Fibroblast of the aortic adventitia (primary cell): ENCODE results near the gene GDPD5. TPM values are rescaled to one million over a fixed set of nuclear protein-coding genes. Genes with fewer than 3 reads are reported as not detected.

Source experiments
- DNase-seq: peaks from one replicate; pipeline ENCODE4 v3.0.0-alpha.2; 2010; ENCODE audit warnings: low read depth
- H3K4me3 ChIP-seq: 2 replicates; pipeline ENCODE4 v1.5.1; 2011; ENCODE audit warnings: low read depth, mild to moderate bottlenecking, control low read depth, low read length, moderate library complexity
- total RNA-seq: library from RNA; depleted of rRNA; stranded (reverse); fragments of >200 nt; gene quantifications from 2 replicates; pipeline ENCODE4 v1.2.3, GENCODE V29; 2012; ENCODE audit warnings: low replicate concordance
- TF ChIP-seq, protein P1 (sequence below): IDR thresholded peaks from 2 replicates; pipeline ENCODE4 v1.5.1; 2011; ENCODE audit warnings: mild to moderate bottlenecking, low read length, control low read depth, inconsistent platforms; ENCODE audit not compliant: insufficient read depth

Gene GDPD5
- total RNA-seq, 1 donor = 5.3 TPM

DNA sequence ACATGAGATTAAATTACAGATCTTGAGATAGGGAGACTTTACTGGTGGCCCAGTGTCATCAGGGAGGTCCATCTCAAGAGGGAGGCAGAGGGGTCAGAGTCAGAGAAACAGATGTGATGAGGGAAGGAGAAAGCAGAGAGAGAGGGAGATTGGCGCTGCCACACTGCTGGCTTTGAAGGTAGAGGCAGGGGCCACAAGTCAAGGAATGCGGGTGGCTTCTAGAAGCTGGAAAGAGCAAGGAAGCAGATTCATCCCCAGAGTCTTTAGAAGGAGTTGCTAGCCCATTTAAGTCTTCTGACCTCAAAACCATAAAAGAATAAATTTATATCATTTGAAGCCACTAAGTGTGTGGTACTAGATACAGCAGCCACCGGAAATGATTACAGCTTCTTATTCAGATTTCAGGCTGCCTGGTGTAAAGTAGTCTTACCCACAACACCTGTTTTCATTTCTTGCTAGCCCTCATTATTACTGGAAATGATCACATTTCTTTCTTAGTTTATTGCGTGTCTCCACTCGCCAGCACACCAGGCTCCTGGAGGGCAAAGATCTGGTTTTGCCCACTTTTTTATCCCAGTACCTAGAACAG is 23.7 kb upstream of the GDPD5 start:
- TF ChIP-seq, protein P1, sequence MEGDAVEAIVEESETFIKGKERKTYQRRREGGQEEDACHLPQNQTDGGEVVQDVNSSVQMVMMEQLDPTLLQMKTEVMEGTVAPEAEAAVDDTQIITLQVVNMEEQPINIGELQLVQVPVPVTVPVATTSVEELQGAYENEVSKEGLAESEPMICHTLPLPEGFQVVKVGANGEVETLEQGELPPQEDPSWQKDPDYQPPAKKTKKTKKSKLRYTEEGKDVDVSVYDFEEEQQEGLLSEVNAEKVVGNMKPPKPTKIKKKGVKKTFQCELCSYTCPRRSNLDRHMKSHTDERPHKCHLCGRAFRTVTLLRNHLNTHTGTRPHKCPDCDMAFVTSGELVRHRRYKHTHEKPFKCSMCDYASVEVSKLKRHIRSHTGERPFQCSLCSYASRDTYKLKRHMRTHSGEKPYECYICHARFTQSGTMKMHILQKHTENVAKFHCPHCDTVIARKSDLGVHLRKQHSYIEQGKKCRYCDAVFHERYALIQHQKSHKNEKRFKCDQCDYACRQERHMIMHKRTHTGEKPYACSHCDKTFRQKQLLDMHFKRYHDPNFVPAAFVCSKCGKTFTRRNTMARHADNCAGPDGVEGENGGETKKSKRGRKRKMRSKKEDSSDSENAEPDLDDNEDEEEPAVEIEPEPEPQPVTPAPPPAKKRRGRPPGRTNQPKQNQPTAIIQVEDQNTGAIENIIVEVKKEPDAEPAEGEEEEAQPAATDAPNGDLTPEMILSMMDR = no peak
- no peak for DNase-seq
- H3K4me3 ChIP-seq = no peak overlapping the region

DNA sequence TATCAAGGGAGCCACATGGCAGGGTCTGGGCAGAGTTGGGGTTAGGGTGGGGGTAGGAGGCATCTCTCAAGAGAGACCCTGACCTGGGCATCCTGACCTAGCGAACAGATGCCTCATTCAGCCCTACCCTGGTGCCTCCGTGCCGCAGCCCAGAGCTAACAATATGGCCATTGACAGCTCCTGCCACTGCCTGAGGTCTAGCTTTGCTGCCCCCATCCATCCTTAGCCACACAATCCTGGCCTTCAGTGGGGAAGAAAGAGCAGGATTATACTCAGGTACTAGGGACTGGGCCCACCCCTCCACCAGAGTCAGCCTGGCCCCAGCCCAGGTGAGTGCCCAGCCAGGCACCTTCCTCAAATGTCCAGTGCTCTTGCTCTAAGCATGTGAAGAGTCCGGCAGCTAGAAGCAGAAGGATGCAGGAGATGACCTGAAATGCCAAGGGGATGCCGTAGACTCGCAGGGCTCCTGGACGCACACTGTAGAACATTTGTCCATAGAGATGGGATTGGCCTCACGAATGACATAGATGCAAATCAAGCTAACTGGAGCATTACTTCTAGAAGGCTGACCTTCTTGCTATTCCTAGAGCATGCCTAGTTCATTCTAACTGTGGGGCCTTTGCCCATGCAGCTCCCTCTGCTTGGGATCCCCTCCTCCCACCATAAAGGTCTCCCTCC is 23.0 kb upstream of the GDPD5 start:
- no peak overlapping the region for H3K4me3 ChIP-seq
- no peak for DNase-seq
- TF ChIP-seq, protein P1 = no peak

DNA sequence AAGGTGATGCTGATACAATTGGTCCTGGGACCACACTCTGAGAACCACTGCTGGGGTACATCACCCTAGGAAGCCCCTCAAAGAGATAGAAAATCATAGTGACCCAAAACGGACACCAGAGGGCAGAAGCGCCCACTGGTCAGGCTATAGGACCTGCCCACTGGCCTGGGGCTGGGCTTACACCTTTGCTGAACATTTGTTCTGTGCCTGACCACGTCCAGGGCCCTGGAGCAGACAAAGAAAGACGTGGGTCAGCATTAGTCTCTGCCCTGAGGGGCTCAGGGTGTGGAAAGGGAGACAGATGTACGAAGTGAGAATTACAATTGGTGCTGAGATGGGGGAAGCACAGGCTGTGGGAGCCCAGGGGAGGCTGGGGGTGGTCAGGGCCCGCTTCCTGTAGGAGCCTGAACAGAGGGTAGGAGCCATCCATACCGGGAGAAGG is 21.9 kb upstream of the GDPD5 start:
- TF ChIP-seq, protein P1 = peak; percentile 80
- DNase-seq = peak; percentile 77
- H3K4me3 ChIP-seq = no peak overlapping the region

DNA sequence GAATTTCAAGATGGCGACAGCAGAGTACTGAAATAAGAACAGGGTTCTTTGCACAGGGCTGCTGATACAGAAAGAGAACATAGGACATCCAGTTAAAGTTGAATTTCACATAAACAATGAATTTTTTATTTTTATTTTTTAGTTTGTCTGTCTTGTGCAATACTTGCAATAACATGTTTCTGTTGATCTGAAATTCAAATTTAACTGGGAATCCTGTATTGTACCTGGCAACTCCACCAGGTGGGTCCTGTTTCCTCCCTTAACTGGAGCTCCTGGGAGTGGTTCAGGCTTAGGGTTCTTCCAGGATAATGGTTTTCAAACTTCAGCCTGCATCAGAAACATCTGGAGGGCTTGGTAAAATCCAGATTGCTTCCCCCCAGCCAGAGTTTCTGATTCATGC is 21.4 kb upstream of the GDPD5 start:
- TF ChIP-seq, protein P1 = no peak
- no peak for DNase-seq
- no peak overlapping the region for H3K4me3 ChIP-seq

DNA sequence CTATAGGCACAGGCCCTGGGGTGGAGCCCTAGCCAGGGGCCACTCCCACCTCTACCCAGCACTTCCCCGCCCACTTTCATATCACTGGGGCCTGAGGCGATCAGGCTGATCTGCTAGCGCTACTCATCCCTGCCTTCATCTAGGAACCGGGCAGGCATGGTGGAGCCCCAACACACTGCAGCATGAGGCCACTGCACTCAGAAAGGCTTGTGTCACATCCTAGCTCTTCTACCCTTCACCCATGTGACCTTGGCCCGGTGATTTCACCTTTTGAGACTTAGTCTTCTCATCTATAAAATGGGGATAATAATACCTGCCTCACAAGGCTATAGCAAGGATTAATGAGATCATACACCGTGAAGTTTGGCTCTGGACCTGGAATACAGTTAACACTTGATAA is 18.1 kb upstream of the GDPD5 start:
- no peak overlapping the region for H3K4me3 ChIP-seq
- TF ChIP-seq, protein P1 = no peak
- DNase-seq = no peak

DNA sequence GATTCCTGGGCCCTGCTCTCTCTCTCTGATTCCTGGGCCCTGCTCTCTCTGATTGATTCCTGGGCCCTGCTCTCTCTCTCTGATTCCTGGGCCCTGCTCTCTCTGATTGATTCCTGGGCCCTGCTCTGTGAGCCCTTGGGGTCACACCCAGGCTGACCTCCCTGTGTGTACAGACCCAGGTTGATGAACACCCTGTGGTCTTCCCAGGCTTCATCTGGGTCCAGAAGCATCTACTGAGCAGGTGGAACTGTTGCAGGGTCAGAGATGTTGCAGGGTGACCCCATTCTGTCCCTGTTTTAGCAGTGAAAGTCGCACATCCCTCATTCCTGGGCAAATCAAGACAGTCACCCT is 16.3 kb upstream of the GDPD5 start:
- no peak overlapping the region for H3K4me3 ChIP-seq
- no peak for DNase-seq
- TF ChIP-seq, protein P1 = no peak
